Stimulated activated effector memory CD8-positive, alpha-beta T cell treated with anti-CD3 and anti-CD28 coated beads, Interleukin-12 subunit alpha, Interleukin-12 subunit beta, amount 100 ng/mL, for 72 hours (primary cell): Measurements from ENCODE around the gene GLOD5.
A peak's percentile ranks its signal among the peaks of the same experiment; 100 is the strongest.

Experiments used
- ATAC-seq: fragments of 150-1000 bp; cut with Tn5 transposase; 2 replicates; pipeline ENCODE4 v1.10.0; 2021
- DNase-seq, 2 donors: peaks; one replicate each; pipeline ENCODE4 v3.0.0; 2021 to 2022; ENCODE audit warnings: low spot score in 2 of 2
- H3K27ac Mint-ChIP-seq: one replicate; pipeline ENCODE4 v1.8.0; 2022; ENCODE audit warnings: mild to moderate bottlenecking, mixed read lengths
- H3K36me3 Mint-ChIP-seq: one replicate; pipeline ENCODE4 v1.8.0; 2022; ENCODE audit warnings: mild to moderate bottlenecking, mixed read lengths
- H3K4me1 Mint-ChIP-seq: one replicate; pipeline ENCODE4 v1.8.0; 2022; ENCODE audit warnings: mixed read lengths
- H3K4me3 Mint-ChIP-seq: one replicate; pipeline ENCODE4 v1.8.0; 2022; ENCODE audit warnings: mild to moderate bottlenecking, mixed read lengths
- H3K9me3 Mint-ChIP-seq: one replicate; pipeline ENCODE4 v1.8.0; 2022; ENCODE audit warnings: mixed read lengths

The GLOD5 gene

DNA sequence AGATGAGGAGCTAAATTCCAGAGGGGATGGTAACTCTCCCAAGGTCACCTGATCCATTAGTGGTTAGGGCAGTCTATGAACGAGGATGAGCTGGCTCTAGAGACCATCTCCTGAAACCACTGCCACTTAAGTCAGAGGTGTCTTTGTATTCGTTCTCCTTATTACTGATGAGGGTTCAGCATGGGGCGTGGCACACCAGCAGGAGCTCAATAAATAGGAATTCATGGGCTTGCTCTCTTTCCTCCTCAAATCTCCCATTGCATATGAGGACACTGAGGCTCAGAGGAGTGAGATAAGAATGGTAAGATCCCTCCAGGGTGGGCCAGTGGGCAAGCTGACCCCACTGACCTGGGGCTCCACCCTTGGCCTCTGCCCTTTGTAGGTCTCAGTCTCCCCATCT, 23.2 kb downstream of the GLOD5 start:
- no peaks in the 10 kb centered on the region for H3K9me3 Mint-ChIP-seq
- H3K36me3 Mint-ChIP-seq, result no peaks in the 10 kb centered on the region
- no peak for DNase-seq
- no peak overlapping the region for H3K27ac Mint-ChIP-seq
- H3K4me3 Mint-ChIP-seq, result no peak overlapping the region
- ATAC-seq, result no peak
- H3K4me1 Mint-ChIP-seq, result peaks cover 9% of the 10 kb centered on the region

DNA sequence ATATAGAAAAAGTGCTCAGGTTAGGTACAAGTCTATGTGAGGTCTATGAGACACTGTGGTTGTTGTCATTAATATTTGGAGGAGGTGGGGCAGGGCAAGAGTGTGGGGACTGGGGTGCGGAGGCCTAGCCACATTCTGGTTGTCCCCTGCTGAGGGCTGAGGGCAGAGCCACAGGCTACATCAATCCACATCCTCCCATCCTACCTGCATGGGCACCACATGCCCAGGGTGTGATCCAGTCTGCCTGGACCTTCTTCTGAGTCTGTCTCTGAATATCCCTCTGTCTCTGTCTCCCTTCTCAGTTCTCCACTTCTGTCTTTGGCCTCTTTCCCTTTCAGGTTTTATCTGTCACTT, 23.6 kb downstream of the GLOD5 start:
- H3K9me3 Mint-ChIP-seq, result no peaks in the 10 kb centered on the region

DNA sequence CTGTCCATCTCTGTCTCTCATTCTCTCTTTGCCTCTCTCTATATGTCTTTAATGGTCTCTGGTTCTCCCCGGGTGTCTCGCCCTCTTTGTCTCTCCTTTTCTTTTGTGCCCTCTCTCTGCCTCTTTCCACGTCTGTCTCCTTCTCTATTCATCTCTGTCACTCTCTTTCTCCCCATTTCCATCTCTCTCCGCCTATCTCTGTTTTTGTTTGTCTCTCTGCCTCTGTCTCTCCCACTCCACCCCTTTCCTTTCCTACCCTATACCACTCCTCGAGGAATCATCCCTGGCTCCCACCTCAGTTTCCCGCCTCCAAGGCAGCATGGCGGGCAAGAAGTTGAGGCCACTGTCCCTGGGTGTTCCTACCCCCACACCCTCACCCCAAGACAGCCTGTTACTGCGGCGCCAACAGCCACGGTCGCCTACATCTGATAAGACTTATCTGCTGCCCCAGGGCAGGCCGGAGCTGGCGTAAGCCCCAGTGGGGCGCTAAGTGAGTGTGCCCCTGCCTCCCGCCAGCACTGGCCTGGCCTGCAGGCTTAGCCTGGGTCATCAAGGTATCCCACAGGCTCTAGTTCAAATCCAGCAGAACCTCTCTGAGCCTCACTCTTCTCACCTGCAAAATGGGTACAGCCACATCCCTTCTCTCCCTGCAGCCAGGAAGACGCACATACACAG, 24.1 kb downstream of the GLOD5 start:
- Mint-ChIP-seq H3K9me3 (no peaks in the 10 kb centered on the region), H3K4me3 (no peak overlapping the region), H3K4me1 (peaks cover 9% of the 10 kb centered on the region), H3K36me3 (no peaks in the 10 kb centered on the region), H3K27ac (peak overlapping the region; percentile 20)
- DNase-seq (no peak), ATAC-seq (no peak)

More for the DNA sequence above, 23.6 kb downstream of the GLOD5 start:
- Mint-ChIP-seq H3K4me3 (no peak overlapping the region), H3K36me3 (no peaks in the 10 kb centered on the region), H3K4me1 (peaks cover 9% of the 10 kb centered on the region), H3K27ac (no peak overlapping the region)
- ATAC-seq (no peak), DNase-seq (no peak)

DNA sequence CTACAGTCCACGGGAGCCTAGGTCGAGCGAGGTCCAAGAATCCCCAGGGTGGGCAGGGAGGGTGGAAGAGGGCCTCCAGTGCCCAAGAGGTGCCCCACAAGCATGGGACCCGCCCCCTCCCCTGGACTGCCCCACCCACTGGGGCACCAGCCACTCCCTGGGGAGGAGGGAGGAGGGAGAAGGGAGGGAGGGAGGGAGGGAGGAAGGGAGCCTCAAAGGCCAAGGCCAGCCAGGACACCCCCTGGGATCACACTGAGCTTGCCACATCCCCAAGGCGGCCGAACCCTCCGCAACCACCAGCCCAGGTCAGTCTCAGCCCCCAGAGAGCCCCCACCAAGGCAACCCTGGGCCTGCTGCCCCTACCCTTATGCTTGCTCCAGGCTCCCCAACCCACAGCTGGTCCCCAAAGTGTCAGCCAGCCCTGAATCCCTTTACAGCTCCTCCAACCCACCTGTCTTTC, 24.8 kb downstream of the GLOD5 start, which contains the start of gene GATA1:
TSS of gene GATA1 (plus strand) at position 250 of the 460 bp plus-strand sequence. CDS start 4,520 bp downstream, outside the sequence.
- H3K27ac Mint-ChIP-seq, result peak within 1 kb of the TSS; percentile 20
- H3K36me3 Mint-ChIP-seq, result no peaks in the 10 kb centered on the region
- no peaks in the 10 kb centered on the region for H3K9me3 Mint-ChIP-seq
- H3K4me1 Mint-ChIP-seq, result peaks cover 9% of the 10 kb centered on the region
- ATAC-seq (no peak), DNase-seq (no peak)
- H3K4me3 Mint-ChIP-seq, result no peak within 1 kb of the TSS

DNA sequence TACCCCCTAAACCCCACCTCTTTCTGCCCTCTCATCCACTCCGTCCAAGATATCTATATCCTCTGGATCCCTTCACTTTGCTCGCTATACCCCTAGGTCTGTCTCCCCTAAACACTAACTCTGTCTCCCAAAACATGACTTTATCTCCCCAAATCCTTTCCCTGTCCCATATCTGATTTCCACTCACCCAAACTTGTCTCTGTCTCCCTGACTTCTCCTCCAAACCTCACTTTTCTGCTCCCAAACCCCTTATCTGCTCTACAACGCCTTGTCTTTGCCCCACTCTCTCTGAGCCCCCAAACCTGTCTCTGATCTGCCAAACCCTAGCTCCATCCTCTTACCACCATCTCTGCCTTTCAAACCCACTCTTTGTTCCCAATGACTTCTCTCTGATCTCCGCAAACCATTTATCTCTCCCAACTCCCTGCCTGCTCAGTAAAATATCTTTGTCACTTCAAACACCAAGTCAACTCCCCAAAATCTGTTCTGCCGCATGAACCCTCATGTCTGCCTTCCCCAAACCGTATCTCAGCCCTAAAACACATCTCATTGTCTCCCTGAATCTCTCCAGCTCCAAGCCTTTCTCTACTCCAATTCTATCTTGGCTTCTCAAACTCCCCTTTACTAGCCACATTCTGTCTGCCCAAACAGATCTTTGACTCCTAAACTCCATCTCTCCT, 25.4 kb downstream of the GLOD5 start:
- H3K27ac Mint-ChIP-seq, result no peak overlapping the region
- ATAC-seq, result no peak
- no peak overlapping the region for H3K4me3 Mint-ChIP-seq
- H3K36me3 Mint-ChIP-seq, result no peaks in the 10 kb centered on the region
- DNase-seq, result no peak
- no peaks in the 10 kb centered on the region for H3K9me3 Mint-ChIP-seq
- peaks cover 9% of the 10 kb centered on the region for H3K4me1 Mint-ChIP-seq

DNA sequence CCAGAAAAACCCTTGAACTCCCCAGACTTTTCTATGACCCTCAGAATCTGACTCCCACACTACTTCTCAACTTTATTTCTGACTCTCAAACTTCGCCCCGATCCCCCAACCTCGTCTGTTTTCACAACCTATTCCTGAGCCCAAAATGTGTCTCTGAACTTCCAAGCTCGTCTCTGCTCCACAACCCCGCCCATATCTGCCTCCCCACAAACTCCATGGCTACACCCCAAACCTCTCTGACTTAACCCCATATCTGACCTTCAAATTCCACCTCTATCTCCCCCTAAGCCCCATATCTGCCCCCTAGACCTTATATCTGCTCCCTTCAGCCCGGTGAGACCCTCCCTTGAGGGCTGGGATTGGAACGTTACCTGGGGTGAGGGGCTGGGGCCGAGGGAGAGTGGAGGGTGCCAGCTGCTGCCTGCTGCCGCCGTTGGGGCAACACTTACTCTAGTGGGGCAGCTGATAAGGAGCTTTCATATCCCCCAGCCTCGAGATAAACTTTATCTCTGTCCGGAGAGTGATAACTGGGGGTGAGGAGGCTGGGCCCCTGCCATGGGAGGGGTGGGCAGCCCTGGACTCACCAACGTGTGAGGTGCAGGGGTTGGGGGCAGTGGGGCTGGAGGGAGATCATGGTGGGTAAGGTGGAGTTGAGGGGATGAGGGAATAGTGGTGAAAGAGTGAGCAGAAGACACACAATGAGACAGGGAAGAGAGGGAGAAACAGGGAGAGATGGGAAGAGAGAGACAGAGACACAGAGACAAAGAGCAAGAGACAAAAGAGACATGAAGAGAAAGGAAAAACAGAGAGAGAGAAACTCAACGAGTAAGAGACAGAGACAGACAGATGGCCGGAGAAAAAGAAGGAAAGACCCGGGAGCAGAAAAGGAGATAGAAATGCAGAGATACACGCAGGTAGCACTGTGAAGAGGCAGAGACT, 26.2 kb downstream of the GLOD5 start:
- ATAC-seq (no peak), DNase-seq (no peak)
- H3K27ac Mint-ChIP-seq, result no peak overlapping the region
- H3K4me1 Mint-ChIP-seq, result peaks cover 9% of the 10 kb centered on the region
- H3K36me3 Mint-ChIP-seq, result no peaks in the 10 kb centered on the region
- H3K4me3 Mint-ChIP-seq, result no peak overlapping the region
- no peaks in the 10 kb centered on the region for H3K9me3 Mint-ChIP-seq

DNA sequence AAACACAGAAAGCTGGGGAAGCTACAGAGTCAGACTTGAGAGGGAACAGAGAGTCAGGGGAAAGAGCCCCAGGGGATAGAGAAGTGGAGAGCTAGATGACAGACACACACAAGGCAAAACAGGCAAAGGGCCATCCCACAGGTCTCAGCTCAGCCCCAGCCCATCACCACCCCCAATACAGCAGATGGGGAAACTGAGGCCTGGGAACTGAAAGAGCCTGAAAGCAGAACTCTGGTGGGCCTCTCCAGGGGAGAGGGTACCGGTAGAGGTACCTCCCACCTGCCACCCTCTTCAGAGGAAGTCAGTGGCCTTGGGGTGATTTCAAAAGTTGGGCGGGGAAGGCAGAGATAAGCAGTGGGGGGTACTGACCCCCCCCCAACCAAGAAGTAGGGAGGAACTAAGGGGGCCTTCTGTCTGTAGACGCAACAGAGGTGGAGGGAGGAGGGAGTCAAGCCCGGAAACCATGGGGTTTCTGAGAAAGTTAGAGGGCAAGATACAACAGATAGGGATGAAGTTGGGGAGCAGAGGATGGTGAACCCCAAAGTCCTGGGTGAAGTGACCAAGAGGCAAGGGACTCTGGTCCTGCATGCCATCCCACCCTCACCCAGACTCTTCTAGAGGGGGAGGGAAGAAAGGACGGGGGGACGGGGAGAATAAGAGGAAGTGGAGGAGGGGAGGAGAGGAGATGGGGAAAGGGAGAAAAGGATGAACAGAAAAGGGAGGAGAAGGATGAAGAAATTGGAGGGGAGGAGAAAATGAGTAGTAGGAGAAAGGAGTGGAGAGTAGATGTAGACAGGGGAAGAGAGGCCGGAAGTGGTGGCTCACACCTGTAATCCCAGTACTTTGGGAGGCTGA, 28.0 kb downstream of the GLOD5 start:
- Mint-ChIP-seq H3K27ac (peak overlapping the region; percentile 69), H3K36me3 (no peaks in the 10 kb centered on the region), H3K4me3 (no peak overlapping the region), H3K4me1 (peaks cover 9% of the 10 kb centered on the region), H3K9me3 (no peaks in the 10 kb centered on the region)
- DNase-seq (no peak), ATAC-seq (no peak)

DNA sequence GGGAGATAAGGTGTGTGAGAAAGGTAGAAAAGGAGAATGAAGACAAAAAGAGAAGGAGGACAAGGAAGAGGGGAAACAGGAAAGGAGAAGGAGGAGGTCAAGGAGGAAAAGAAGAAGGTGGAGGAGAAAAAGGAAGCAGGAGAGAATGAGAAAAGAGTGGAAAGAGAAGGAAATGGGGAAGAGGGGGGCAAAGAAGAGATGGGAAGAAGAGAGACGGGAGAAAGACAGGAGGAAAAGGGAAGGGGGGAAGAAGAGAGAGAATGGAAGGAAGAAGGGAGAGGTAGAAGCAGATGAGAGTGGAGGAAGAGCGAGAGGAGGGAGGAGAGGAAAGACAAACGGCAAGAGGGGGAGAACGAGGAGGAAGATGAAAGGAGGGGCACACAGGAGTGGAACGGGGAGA, 28.9 kb downstream of the GLOD5 start:
- no peaks in the 10 kb centered on the region for H3K9me3 Mint-ChIP-seq
- ATAC-seq (no peak), DNase-seq (no peak)
- peaks cover 9% of the 10 kb centered on the region for H3K4me1 Mint-ChIP-seq
- H3K36me3 Mint-ChIP-seq, result no peaks in the 10 kb centered on the region
- no peak overlapping the region for H3K27ac Mint-ChIP-seq
- no peak overlapping the region for H3K4me3 Mint-ChIP-seq

DNA sequence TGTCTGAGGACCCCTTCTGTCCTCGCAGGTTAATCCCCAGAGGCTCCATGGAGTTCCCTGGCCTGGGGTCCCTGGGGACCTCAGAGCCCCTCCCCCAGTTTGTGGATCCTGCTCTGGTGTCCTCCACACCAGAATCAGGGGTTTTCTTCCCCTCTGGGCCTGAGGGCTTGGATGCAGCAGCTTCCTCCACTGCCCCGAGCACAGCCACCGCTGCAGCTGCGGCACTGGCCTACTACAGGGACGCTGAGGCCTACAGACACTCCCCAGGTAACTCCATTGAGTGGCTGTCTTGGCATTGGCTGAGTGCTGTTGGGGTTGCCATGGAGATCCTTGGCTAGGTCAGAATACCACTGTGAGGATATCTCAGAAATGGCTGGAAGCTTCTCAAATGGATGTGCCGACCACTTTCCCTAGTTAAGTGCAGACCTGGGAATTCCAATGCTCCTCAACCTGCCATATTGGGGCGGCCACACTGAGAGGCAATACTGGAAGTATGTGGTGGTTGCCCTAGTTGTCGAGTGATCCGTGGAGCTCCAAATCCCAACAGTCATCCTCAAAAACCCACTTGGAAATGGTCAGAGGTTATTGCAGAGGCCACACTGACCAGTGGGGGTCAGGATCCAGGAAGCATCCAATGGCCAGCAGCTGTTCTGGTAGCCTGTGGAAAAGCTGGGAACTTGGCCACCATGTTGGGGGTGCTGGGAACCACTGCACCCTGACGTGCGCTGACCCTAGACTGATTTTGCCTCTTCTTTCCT, 29.7 kb downstream of the GLOD5 start:
- no peak overlapping the region for H3K4me3 Mint-ChIP-seq
- peaks cover 9% of the 10 kb centered on the region for H3K4me1 Mint-ChIP-seq
- H3K27ac Mint-ChIP-seq, result no peak overlapping the region
- no peaks in the 10 kb centered on the region for H3K36me3 Mint-ChIP-seq
- ATAC-seq (no peak), DNase-seq (no peak)
- no peaks in the 10 kb centered on the region for H3K9me3 Mint-ChIP-seq

DNA sequence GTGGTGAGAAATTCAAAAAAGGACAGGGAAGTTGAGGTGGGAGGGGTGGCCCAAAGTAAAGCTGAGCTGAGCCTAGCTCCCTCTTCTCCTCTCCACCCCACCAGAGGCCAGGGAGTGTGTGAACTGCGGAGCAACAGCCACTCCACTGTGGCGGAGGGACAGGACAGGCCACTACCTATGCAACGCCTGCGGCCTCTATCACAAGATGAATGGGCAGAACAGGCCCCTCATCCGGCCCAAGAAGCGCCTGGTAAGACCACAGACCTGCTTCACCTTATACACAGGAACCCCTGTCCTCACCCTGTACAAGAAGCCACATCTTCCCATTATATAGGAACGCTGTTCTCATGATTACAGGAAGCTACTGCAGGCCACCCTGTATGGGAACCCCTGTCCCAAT, 30.7 kb downstream of the GLOD5 start:
- Mint-ChIP-seq H3K36me3 (no peaks in the 10 kb centered on the region), H3K27ac (no peak overlapping the region), H3K4me3 (no peak overlapping the region), H3K9me3 (no peaks in the 10 kb centered on the region), H3K4me1 (peaks cover 9% of the 10 kb centered on the region)
- ATAC-seq, result no peak
- DNase-seq, result no peak

DNA sequence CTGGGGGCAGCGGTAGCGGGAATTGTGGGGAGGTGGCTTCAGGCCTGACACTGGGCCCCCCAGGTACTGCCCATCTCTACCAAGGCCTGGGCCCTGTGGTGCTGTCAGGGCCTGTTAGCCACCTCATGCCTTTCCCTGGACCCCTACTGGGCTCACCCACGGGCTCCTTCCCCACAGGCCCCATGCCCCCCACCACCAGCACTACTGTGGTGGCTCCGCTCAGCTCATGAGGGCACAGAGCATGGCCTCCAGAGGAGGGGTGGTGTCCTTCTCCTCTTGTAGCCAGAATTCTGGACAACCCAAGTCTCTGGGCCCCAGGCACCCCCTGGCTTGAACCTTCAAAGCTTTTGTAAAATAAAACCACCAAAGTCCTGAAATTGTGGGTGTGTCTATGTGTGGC, 32.4 kb downstream of the GLOD5 start:
- H3K27ac Mint-ChIP-seq, result no peak overlapping the region
- H3K4me1 Mint-ChIP-seq, result peaks cover 8% of the 10 kb centered on the region
- DNase-seq (no peak), ATAC-seq (no peak)
- H3K9me3 Mint-ChIP-seq, result no peaks in the 10 kb centered on the region
- H3K4me3 Mint-ChIP-seq, result no peak overlapping the region
- no peaks in the 10 kb centered on the region for H3K36me3 Mint-ChIP-seq

DNA sequence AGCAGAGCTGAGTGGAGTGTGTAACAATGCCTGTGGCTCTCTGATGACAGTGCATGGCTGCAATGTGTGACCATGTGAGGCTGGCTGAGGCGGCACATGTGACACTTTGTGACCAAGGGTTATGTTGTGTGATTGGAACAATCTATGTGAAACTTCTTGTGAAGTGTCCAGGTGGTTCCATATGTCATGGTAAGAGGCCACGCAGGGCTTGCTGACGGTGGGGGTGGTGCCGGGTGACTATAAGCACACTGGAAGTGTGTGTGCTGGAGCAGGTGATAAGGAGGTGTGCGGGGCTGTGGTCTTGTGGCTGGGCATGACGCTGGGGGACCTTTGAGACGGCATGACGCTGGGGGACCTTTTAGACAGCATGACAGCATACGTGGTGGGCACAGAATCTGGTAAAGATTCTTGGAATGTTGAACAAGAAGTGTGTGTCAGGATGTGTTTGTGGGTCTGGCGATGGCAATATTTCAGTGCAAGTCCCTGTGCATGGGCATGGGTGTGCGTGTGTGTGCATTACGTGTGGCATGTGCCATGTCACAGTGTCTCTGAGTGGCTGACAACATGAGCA, 32.9 kb downstream of the GLOD5 start:
- no peak for ATAC-seq
- Mint-ChIP-seq H3K4me3 (no peak overlapping the region), H3K4me1 (peaks cover 3% of the 10 kb centered on the region), H3K27ac (no peak overlapping the region), H3K9me3 (no peaks in the 10 kb centered on the region), H3K36me3 (no peaks in the 10 kb centered on the region)
- no peak for DNase-seq

DNA sequence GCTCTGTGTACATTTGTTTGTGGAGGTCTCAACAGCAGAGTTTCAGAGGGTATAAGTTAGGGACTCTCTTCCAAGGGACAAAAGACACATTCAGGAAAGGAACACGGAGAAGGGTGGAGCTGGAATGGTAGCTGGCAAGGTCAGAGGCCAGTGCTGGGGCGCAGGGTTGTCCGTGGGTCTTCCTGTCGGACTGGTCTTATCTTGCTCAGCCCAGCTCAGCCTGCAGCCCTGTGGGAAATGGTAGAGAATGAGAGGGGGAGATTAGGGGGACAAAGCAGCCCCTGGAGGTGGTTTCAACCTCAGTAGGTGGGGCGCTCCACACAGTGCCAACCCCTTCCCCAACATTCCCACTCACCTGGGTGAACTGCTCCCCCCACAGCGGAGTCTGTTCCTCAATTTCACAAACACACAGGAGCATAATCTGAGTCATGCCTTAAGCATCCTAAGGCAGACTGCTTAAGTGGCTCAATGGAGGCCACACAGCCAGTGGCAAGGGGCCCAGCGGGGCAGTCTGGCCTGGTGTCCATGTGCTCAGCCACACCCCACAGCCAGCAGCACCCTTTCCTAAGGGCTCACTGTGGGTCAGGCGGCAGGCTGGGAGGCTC, 33.5 kb downstream of the GLOD5 start:
- no peak for ATAC-seq
- no peak overlapping the region for H3K27ac Mint-ChIP-seq
- no peak overlapping the region for H3K4me3 Mint-ChIP-seq
- DNase-seq, result no peak
- H3K4me1 Mint-ChIP-seq, result no peaks in the 10 kb centered on the region
- H3K36me3 Mint-ChIP-seq, result no peaks in the 10 kb centered on the region
- H3K9me3 Mint-ChIP-seq, result no peaks in the 10 kb centered on the region

DNA sequence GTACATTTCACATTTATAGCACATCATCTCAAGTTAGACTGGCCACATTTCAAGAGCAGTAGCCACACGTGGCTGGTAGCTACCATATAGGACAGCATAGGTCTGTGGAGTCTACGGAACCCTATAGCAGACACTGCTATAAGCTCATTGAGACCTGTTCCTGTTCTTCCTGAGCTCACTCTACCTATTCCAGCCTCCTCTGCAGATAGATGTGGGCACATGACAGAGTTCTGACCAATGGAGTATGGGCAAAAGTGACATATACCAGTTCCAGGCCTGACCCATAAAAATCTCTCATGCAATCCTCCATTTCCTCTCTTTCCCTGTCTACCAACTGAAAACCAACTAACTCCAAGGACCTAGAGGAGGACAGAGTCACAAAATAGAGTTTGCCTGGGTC, 36.8 kb downstream of the GLOD5 start:
- Mint-ChIP-seq H3K4me1 (peaks cover 21% of the 10 kb centered on the region), H3K9me3 (no peaks in the 10 kb centered on the region), H3K27ac (no peak overlapping the region), H3K4me3 (no peak overlapping the region), H3K36me3 (peaks cover 24% of the 10 kb centered on the region)
- DNase-seq, result no peak
- ATAC-seq, result no peak
